ENCODE data around the gene HSBP1L1. TPM values are rescaled to one million over a fixed set of nuclear protein-coding genes. Genes with fewer than 3 reads are reported as not detected.

HSBP1L1 gene
- total and polyA plus RNA-seq, 2 of the 13 experiments (the other 11 are each of a cell fraction or from before 2014, with no cell fraction given), result 22.6 to 45.1 TPM

GRCh38 chr18:79951545-79952455, 12.6 kb upstream of the HSBP1L1 start, which contains the start of gene SLC66A2 (continued):
- TF ChIP-seq DBP (CRISPR knock-in tag; IDR thresholded peaks at IDR 0.05; ENCODE audit: not compliant biosample characterization) (no peak), NRL (CRISPR knock-in tag; IDR thresholded peaks at IDR 0.05; ENCODE audit: borderline replicate concordance) (0 out of 2 replicates have a peak, but pooled peaks have one; percentile 40), ZUFSP (CRISPR knock-in tag; IDR thresholded peaks at IDR 0.05; ENCODE audit: borderline replicate concordance) (no peak), SMAD1 (CRISPR knock-in tag; IDR thresholded peaks at IDR 0.05; ENCODE audit: borderline replicate concordance, low read depth) (no peak), GMEB2 (CRISPR knock-in tag; IDR thresholded peaks at IDR 0.05; ENCODE audit: low read depth) (peak; percentile 55; the same call in 1 of the 2 replicates), ZFX (CRISPR knock-in tag; IDR thresholded peaks at IDR 0.05; ENCODE audit: low read depth) (peak; percentile 63), SMARCE1 (IDR thresholded peaks at IDR 0.05; ENCODE audit: borderline replicate concordance) (no peak), NONO (IDR thresholded peaks at IDR 0.05) (no peak), NONO (CRISPR knock-in tag; conservative IDR thresholded peaks at IDR 0.05) (peak; percentile 40), JUND (CRISPR knock-in tag; IDR thresholded peaks at IDR 0.05) (no peak), ZBTB7B (CRISPR knock-in tag; IDR thresholded peaks at IDR 0.05) (peak; percentile 73), ZBTB38 (CRISPR knock-in tag; IDR thresholded peaks at IDR 0.05) (peak; percentile 57; the same call in 1 of the 2 replicates), HOXA5 (CRISPR knock-in tag; IDR thresholded peaks at IDR 0.05) (0 out of 2 replicates have a peak, but pooled peaks have one; percentile 32), ETV5 (CRISPR knock-in tag; IDR thresholded peaks at IDR 0.05; ENCODE audit: borderline replicate concordance) (no peak), ZNF225 (CRISPR knock-in tag; IDR thresholded peaks at IDR 0.05) (peak; percentile 48; the same call in 1 of the 2 replicates), HOXA3 (CRISPR knock-in tag; IDR thresholded peaks at IDR 0.05) (peak; percentile 78), PRDM15 (CRISPR knock-in tag; IDR thresholded peaks at IDR 0.05) (no peak), ZNF639 (CRISPR knock-in tag; conservative IDR thresholded peaks at IDR 0.05) (0 out of 2 replicates have a peak, but pooled peaks have one; percentile 34)

Data from HepG2 (cell line).